SK-N-MC (cell line): ENCODE data around the gene DIAPH3.

Source experiments
- EZH2 ChIP-seq: fragments of 200-600 bp; sonication (generic); IDR thresholded peaks from one replicate; pipeline ENCODE4 v1.6.1; 2017; ENCODE audit warnings: antibody characterized with exemption
- FOXP2 ChIP-seq: optimal IDR thresholded peaks from 2 replicates; pipeline ENCODE3; 2011; ENCODE audit warnings: mild to moderate bottlenecking, moderate library complexity; ENCODE audit not compliant: insufficient read depth; ENCODE audit errors: extremely low read length, control extremely low read depth
- POLR2AphosphoS5 ChIP-seq: IDR thresholded peaks from 2 replicates; pipeline ENCODE4 v1.6.1; 2012; ENCODE audit warnings: mild to moderate bottlenecking, low read depth, low read length, borderline replicate concordance

DNA sequence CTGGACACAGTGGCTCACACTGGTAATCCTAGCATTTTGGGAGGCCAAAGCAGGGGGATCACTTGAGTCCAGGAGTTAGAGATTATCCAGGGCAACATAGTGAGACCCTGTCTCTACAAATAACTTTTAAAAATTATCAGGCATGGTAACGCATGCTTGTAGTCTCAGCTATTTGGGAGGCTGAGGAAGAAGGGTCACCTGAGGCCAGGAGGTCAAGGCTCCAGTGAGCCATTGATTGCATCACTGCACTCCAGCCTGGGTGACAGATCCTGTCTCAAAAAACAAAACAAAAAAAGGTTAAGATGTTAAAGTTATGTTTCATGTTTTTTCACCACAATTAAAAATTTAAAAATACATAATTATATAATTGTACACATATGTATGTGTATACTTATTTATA lies 19.2 kb upstream of the DIAPH3 start:
- TF ChIP-seq POLR2AphosphoS5 (no peak), EZH2 (no peak), FOXP2 (no peak)
